Psoas muscle (tissue), 8 donors: ENCODE results near the gene RPS25. TPM values are rescaled to one million over a fixed set of nuclear protein-coding genes. Genes with fewer than 3 reads are reported as not detected.

ENCODE experiments used
- ATAC-seq, 4 donors: fragments of 200-7000 bp; cut with Tn5 transposase; one replicate each; pipeline ENCODE4 v1.9.1; 2020; ENCODE audit warnings: moderate library complexity in 3 of 4, mild to moderate bottlenecking in 2 of 4
- DNase-seq, 2 donors: peaks; one replicate each; pipeline ENCODE4 v3.0.0-alpha.2; 2020
- H3K27ac ChIP-seq: fragments of 200-600 bp; one replicate; pipeline ENCODE4 v1.8.0; 2022
- H3K27me3 ChIP-seq, 3 donors: fragments of 200-600 bp in 1 of 3; one replicate each; pipeline versions ENCODE4 v1.6.1 to v1.8.0; 2013 to 2022; ENCODE audit warnings: low read length in 2 of 3, mild to moderate bottlenecking in 2 of 3, moderate library complexity in 1 of 3; ENCODE audit not compliant: insufficient read depth in 3 of 3
- H3K36me3 ChIP-seq, 2 donors: fragments of 200-600 bp in 1 of 2; one replicate each; pipeline versions ENCODE4 v1.6.1 to v1.8.0; 2013 to 2022; ENCODE audit warnings: low read depth in 1 of 2, mild to moderate bottlenecking in 1 of 2, moderate library complexity in 1 of 2; ENCODE audit not compliant: insufficient read depth in 1 of 2
- H3K4me1 ChIP-seq: fragments of 200-600 bp; one replicate; pipeline ENCODE4 v1.8.0; 2022
- H3K4me3 ChIP-seq: fragments of 200-600 bp; one replicate; pipeline ENCODE4 v1.8.0; 2022; ENCODE audit warnings: mild to moderate bottlenecking
- H3K9me3 ChIP-seq: fragments of 200-600 bp; one replicate; pipeline ENCODE4 v1.8.0; 2022
- WGBS, 3 donors: extraction: QIAGEN DNeasy Blood & Tissue Kit; methylation state at CpG; one replicate each; pipeline versions ENCODE4 v1.1.6 to v1.1.7; 2013; 5-methylcytosine and 5-hydroxymethylcytosine counted together
- intact Hi-C, 2 donors: fragments of 100-400 bp; cut with DNase I; formaldehyde crosslinking; loops; one replicate each; pipeline versions ENCODE4 v1.11.0 to v1.14.2; 2022
- polyA plus RNA-seq, 3 donors: library from polyadenylated mRNA; stranded (reverse); fragments of 200-250 nt; gene quantifications; one replicate each; pipeline ENCODE4 v1.2.3, GENCODE V29; 2013
- total RNA-seq, 4 donors: library from RNA; stranded (reverse); fragmentation: NEBNext Ultra II Directional in 2 of 4; extraction: Animal tissue kit (Norgen Biotek cat#: 25700) in 2 of 4; gene quantifications; one replicate each; pipeline versions ENCODE4 v1.2.1 to v1.2.4, GENCODE V29; 2021 to 2023
- TF ChIP-seq, protein P1 (sequence below): fragments of 200-600 bp; IDR thresholded peaks from one replicate; pipeline ENCODE4 v1.8.0; 2022; ENCODE audit warnings: antibody characterized with exemption
- donor health status: healthy with polysubstance abuse.
- donor health status: DM: no; HTN: no; CAD: no; lungs with moderate emphysema.
- donor health status: Bipolar disorder and iron deficiency.
- donor health status: healthy.
- donor health status: DM: yes; HTN: yes; CAD: no.
- donor health status: DM: no; HTN: no; CAD: no.
- donor health status: DM: no; HTN: no; CAD: no.
- donor health status: DM: yes; HTN: yes; CAD: no.

RPS25 gene
- total and polyA plus RNA-seq, 7 donors = 1,024 to 2,514 (median 1,264) TPM

DNA sequence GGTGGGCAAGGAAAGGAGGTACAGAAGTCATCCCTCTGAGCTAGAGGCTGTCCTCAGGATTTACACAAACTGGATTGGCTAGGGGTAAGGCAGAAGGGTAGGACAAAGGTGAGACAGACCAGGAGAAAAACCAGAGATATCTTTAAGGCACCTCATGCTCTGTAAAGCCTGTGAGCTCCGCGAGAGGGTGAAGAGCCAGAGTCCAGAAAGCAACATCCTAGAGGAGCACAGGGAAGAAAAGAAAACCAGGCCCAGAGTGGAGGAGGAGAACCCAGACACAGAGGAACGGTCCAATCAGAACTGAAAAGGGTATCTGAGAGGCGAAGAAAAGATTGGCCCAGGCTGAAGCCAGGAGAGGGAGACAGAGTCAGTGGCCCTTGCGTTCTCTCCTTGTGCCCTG lies 7.4 kb upstream of the RPS25 start:
- TF ChIP-seq, protein P1, sequence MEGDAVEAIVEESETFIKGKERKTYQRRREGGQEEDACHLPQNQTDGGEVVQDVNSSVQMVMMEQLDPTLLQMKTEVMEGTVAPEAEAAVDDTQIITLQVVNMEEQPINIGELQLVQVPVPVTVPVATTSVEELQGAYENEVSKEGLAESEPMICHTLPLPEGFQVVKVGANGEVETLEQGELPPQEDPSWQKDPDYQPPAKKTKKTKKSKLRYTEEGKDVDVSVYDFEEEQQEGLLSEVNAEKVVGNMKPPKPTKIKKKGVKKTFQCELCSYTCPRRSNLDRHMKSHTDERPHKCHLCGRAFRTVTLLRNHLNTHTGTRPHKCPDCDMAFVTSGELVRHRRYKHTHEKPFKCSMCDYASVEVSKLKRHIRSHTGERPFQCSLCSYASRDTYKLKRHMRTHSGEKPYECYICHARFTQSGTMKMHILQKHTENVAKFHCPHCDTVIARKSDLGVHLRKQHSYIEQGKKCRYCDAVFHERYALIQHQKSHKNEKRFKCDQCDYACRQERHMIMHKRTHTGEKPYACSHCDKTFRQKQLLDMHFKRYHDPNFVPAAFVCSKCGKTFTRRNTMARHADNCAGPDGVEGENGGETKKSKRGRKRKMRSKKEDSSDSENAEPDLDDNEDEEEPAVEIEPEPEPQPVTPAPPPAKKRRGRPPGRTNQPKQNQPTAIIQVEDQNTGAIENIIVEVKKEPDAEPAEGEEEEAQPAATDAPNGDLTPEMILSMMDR = no peak
- Histone ChIP-seq H3K4me3 (no peak overlapping the region), H3K4me1 (peaks cover 82% of the 10 kb centered on the region), H3K36me3 (peaks cover 0 to 59% of the 10 kb centered on the region in 2 donors), H3K27ac (peak overlapping the region; percentile 93), H3K27me3 (no peaks in the 10 kb centered on the region), H3K9me3 (no peaks in the 10 kb centered on the region)
- no peak for DNase-seq
- ATAC-seq = no peak
- intact Hi-C loops = no loop called here
- 79 to 97% (median 81%) methylated on average over 5 of the region's 5 CpGs for WGBS, 3 donors

DNA sequence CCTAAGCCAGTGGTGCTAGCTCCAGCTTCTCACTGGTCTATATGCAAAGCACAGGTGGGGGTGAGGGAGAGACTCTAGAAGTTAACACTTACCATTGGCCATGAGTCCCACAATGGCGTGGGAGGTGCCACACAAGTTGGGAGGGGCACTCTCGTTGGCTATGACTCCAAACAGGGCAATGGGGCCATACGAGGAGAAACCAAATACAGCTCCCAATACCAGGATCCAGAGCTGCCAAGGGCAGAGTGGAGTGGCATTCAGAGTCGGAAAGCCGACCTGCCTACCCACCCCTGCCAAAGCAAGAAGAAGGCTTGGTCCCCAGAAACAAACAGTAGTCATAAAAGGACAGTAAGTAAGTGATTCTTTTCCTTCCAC lies 6.9 kb upstream of the RPS25 start:
- no peak for DNase-seq
- Histone ChIP-seq H3K27me3 (no peaks in the 10 kb centered on the region), H3K4me1 (peaks cover 85% of the 10 kb centered on the region), H3K4me3 (peak overlapping the region; percentile 38), H3K27ac (peak overlapping the region; percentile 93), H3K36me3 (peaks cover 0 to 64% of the 10 kb centered on the region in 2 donors), H3K9me3 (no peaks in the 10 kb centered on the region)
- WGBS, 3 donors = 19 to 39% (median 20%) methylated on average over 5 of the region's 5 CpGs
- intact Hi-C loops = no loop called here
- TF ChIP-seq, protein P1 = no peak
- peak in 1 of 4 donors; percentile 22 for ATAC-seq

DNA sequence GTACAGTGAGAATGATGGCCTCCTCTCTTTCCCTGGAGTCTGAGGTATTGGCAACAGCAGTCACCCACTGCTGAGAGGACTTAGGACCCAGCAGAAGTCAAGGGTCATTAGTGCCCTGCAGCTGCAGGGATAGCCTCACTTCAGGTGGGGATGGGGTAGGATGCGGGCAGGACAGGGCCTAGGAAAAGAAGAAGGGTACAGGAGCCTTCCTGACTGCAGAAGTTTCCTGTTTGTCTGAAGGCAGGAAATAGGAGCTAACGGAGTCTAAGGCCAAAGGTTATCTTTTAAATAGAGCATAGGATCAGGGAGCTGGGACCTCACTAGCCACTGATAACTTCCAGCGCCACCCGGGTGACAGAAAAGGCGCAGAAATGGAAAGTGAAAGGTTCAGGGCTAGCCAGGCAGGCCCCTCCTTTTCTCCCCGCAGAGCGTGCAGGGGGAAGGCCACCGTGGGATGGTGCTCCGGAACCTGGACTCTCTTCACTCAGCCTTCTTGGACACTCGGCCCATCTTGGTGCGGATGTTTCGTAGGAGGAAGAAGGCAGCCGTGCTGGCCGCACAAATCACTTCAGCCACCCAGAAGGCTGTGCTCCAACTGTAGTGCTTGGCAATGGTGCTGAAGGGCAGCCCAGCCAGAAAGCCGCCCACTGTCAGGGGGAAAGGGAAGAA lies 6.4 kb upstream of the RPS25 start:
- H3K4me3 ChIP-seq = peak overlapping the region; percentile 38
- 33 to 59% (median 37%) methylated on average over 15 of the region's 15 CpGs for WGBS, 3 donors
- intact Hi-C loops = no loop called here
- TF ChIP-seq, protein P1 = no peak
- peak overlapping the region; percentile 93 for H3K27ac ChIP-seq
- no peaks in the 10 kb centered on the region for H3K27me3 ChIP-seq
- H3K36me3 ChIP-seq = peaks cover 0 to 64% of the 10 kb centered on the region in 2 donors
- no peak for DNase-seq
- ATAC-seq = peak in 1 of 4 donors; percentile 9
- H3K4me1 ChIP-seq = peaks cover 85% of the 10 kb centered on the region
- H3K9me3 ChIP-seq = no peaks in the 10 kb centered on the region

DNA sequence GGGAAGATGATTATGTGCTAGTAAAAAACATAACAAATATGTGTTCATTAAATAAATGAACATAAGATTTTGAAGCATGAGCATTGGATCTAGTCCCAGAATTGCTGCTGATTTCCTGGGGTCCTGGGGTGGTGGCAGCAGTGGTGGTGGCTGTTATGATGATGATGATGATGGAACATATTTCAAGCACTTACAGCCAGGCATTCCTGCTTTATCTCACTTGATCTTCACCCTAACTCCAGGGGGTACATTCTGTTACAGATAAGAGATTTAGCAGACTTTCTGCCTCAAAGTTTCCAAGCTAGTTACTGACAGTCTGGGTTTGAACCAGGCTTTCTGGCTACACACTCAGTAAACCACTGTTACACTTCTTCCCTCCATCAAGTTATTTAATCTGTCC lies 5.6 kb upstream of the RPS25 start:
- H3K27ac ChIP-seq = peak overlapping the region; percentile 93

More for the DNA sequence above, 5.6 kb upstream of the RPS25 start:
- no peak for ATAC-seq
- no peaks in the 10 kb centered on the region for H3K9me3 ChIP-seq
- H3K36me3 ChIP-seq = peaks cover 0 to 64% of the 10 kb centered on the region in 2 donors
- TF ChIP-seq, protein P1 = no peak
- intact Hi-C loops = no loop called here
- no peak for DNase-seq
- H3K27me3 ChIP-seq = no peaks in the 10 kb centered on the region
- peaks cover 78% of the 10 kb centered on the region for H3K4me1 ChIP-seq
- no peak overlapping the region for H3K4me3 ChIP-seq
